Measurements from ENCODE around the gene LRRC23.

Gene LRRC23

DNA sequence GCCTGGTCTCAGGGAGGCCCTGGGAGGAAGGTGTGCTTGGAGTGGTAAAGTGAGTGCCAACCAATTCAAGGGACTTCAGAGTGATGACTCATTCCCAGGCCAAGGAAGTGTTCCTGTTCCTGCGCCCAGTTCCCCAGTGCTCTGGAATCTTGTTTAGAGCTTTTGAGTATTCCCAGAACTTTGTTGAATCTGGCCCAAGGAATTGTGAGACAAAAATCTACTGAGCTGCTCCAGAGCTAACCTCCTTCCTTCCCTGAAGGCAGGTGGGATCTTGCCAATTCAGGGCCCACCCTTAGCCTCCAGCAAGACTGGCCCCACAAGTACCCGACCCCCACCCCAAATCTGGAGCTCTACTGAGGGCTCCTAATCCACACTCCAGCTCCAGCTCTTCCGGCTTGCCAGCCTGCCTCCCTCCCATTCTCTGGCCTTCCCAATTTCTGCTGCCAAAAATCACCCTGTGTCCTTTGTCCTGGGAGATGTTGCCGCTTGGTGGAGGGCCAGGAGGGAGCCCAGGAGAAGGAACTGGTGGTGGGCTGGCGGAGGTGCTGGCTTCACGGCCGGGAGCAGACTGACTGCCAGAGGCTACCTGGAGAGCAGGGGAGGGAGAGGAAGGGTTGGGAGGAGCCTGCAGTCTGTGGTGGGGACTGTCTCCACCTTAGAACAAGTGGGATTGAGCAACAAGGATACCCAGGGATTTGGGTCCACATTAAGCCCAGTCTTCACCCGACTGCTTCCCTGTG, 21.1 kb downstream of the LRRC23 start:
- H3K27ac Mint-ChIP-seq: no peak overlapping the region
- ATAC-seq (no peak), DNase-seq (peak in 1 of 2 donors; percentile 10)
- no peaks in the 10 kb centered on the region for H3K9me3 Mint-ChIP-seq
- H3K4me3 Mint-ChIP-seq: peak overlapping the region in 1 of 2 donors; percentile 91
- no peaks in the 10 kb centered on the region for H3K27me3 Mint-ChIP-seq
- H3K4me1 Mint-ChIP-seq: peaks cover 78% of the 10 kb centered on the region

- H3K9me3 Mint-ChIP-seq: no peaks in the 10 kb centered on the region
- ATAC-seq: peak; percentile 56
- DNase-seq: peak in 1 of 2 donors; percentile 50
- peaks cover 82% of the 10 kb centered on the region for H3K4me1 Mint-ChIP-seq
- H3K4me3 Mint-ChIP-seq: peak within 1 kb of the TSS; percentile 95 to 97
- peak within 1 kb of the TSS; percentile 96 to 98 for H3K27ac Mint-ChIP-seq
- no peaks in the 10 kb centered on the region for H3K27me3 Mint-ChIP-seq
These were observed 22.9 kb downstream of the LRRC23 start, which contains the start of gene ATN1 for GRCh38 chr12:6927379-6928021. ATN1 (plus strand) TSS chr12:6927959; CDS start chr12:6934002, 6,043 bp downstream.

- H3K27ac Mint-ChIP-seq: peak overlapping the region; percentile 96 to 97
- H3K4me3 Mint-ChIP-seq: peak overlapping the region; percentile 95 to 97
- H3K9me3 Mint-ChIP-seq: no peaks in the 10 kb centered on the region
- DNase-seq: peak in 1 of 2 donors; percentile 19
- H3K27me3 Mint-ChIP-seq: no peaks in the 10 kb centered on the region
- peak; percentile 22 for ATAC-seq
- H3K4me1 Mint-ChIP-seq: peaks cover 82% of the 10 kb centered on the region
These were observed 23.5 kb downstream of the LRRC23 start for GRCh38 chr12:6928022-6928702.

DNA sequence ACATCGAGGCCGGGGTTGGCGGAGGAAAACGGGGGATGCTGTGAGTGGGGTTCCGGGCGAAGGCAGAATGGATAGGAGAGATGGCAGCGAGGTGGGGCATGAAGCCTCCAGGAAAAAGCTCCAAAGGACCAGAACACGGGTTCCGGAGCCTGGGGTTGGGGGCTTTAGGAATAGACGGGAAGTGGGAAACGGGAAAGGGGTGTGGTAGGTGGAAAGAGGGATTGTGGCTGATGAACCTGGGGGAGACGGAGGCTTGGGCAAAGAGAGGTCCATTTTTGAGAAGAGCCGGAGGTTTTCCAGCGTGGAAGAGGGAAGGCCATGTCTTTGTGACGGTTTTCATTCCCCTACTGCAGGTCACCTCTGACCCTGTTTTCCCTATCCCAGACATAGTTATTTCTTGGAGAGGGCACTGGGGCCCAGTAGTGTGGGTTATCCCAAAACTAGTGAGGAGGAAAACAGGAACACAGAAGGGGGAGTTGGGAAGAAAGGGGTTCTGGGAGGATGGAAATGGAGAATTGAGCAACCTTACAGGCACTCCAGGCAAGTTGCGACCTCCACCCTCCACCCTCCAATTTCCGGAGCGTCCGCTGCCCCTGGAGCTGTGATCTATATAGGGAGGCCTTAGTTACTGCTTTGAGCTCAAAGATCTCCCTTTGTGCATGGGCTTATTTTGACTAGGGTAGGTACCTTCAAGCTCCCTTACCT, 24.2 kb downstream of the LRRC23 start:
- peak overlapping the region; percentile 96 to 97 for H3K27ac Mint-ChIP-seq
- H3K4me1 Mint-ChIP-seq: peaks cover 84% of the 10 kb centered on the region
- H3K27me3 Mint-ChIP-seq: no peaks in the 10 kb centered on the region
- DNase-seq (no peak), ATAC-seq (no peak)
- no peaks in the 10 kb centered on the region for H3K9me3 Mint-ChIP-seq
- H3K4me3 Mint-ChIP-seq: peak overlapping the region; percentile 95 to 97

GRCh38 chr12:6929466-6930452, 25.1 kb downstream of the LRRC23 start:
- H3K4me3 Mint-ChIP-seq: peak overlapping the region; percentile 59 to 95
- peak overlapping the region; percentile 52 to 87 for H3K27ac Mint-ChIP-seq
- H3K4me1 Mint-ChIP-seq: peaks cover 84% of the 10 kb centered on the region
- ATAC-seq (no peak), DNase-seq (no peak)
- H3K9me3 Mint-ChIP-seq: no peaks in the 10 kb centered on the region
- no peaks in the 10 kb centered on the region for H3K27me3 Mint-ChIP-seq

GRCh38 chr12:6932766-6933165, 28.1 kb downstream of the LRRC23 start:
- Mint-ChIP-seq H3K4me3 (no peak overlapping the region), H3K4me1 (peaks cover 84% of the 10 kb centered on the region), H3K27me3 (no peaks in the 10 kb centered on the region), H3K27ac (no peak overlapping the region), H3K9me3 (no peaks in the 10 kb centered on the region)
- DNase-seq: no peak
- ATAC-seq: no peak

GRCh38 chr12:6934110-6934509, 29.5 kb downstream of the LRRC23 start:
- Mint-ChIP-seq H3K27me3 (no peaks in the 10 kb centered on the region), H3K4me1 (peaks cover 89% of the 10 kb centered on the region), H3K4me3 (no peak overlapping the region), H3K9me3 (no peaks in the 10 kb centered on the region), H3K27ac (peak overlapping the region in 1 of 2 donors; percentile 18)
- DNase-seq: no peak
- ATAC-seq: no peak

- no peak for DNase-seq
- H3K9me3 Mint-ChIP-seq: no peaks in the 10 kb centered on the region
- H3K4me3 Mint-ChIP-seq: peak overlapping the region; percentile 87 to 96
- H3K27ac Mint-ChIP-seq: peak overlapping the region; percentile 97 to 98
- no peak for ATAC-seq
- no peaks in the 10 kb centered on the region for H3K27me3 Mint-ChIP-seq
- H3K4me1 Mint-ChIP-seq: peaks cover 85% of the 10 kb centered on the region
These were observed 31.0 kb downstream of the LRRC23 start for GRCh38 chr12:6935371-6936193.

- no peak for ATAC-seq
- peak overlapping the region; percentile 87 to 96 for H3K4me3 Mint-ChIP-seq
- H3K27ac Mint-ChIP-seq: peak overlapping the region; percentile 97 to 98
- no peaks in the 10 kb centered on the region for H3K27me3 Mint-ChIP-seq
- peaks cover 86% of the 10 kb centered on the region for H3K4me1 Mint-ChIP-seq
- H3K9me3 Mint-ChIP-seq: no peaks in the 10 kb centered on the region
- DNase-seq: no peak
These were observed 31.6 kb downstream of the LRRC23 start for GRCh38 chr12:6936194-6936635.

DNA sequence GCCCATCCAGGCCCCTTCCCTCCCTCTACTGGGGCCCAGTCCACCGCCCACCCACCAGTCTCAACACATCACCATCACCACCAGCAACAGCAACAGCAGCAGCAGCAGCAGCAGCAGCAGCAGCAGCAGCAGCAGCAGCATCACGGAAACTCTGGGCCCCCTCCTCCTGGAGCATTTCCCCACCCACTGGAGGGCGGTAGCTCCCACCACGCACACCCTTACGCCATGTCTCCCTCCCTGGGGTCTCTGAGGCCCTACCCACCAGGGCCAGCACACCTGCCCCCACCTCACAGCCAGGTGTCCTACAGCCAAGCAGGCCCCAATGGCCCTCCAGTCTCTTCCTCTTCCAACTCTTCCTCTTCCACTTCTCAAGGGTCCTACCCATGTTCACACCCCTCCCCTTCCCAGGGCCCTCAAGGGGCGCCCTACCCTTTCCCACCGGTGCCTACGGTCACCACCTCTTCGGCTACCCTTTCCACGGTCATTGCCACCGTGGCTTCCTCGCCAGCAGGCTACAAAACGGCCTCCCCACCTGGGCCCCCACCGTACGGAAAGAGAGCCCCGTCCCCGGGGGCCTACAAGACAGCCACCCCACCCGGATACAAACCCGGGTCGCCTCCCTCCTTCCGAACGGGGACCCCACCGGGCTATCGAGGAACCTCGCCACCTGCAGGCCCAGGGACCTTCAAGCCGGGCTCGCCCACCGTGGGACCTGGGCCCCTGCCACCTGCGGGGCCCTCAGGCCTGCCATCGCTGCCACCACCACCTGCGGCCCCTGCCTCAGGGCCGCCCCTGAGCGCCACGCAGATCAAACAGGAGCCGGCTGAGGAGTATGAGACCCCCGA, 32.2 kb downstream of the LRRC23 start:
- no peaks in the 10 kb centered on the region for H3K27me3 Mint-ChIP-seq

DNA sequence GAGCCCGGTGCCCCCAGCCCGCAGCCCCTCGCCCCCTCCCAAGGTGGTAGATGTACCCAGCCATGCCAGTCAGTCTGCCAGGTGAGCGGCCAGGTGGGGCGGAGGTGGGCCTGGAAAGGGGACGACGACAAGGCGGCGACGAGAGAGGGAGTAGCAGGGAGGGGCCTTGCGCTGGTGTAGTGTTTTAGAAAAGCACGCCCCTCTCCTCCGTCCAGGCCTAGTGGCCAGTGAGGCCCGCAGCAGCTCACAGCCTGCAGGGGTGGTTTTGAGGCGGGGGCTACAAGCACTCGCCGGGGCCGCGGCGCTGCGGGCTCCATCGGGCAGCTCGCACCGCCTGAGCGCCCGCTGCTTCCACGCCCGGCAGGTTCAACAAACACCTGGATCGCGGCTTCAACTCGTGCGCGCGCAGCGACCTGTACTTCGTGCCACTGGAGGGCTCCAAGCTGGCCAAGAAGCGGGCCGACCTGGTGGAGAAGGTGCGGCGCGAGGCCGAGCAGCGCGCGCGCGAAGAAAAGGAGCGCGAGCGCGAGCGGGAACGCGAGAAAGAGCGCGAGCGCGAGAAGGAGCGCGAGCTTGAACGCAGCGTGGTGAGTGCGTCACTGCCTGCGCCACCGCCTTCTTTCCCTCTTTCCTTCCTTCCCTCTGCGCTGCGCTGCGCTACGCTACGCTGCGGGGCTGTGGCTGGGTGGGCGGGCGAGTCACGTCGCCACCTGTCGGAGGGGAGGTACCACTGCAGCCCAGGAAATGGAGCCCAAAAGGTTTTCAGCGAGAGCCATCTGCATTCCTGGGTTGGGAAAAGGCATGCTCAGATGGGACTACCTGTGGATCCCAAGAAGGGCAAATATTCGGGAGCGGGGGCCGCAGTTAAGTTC, 33.1 kb downstream of the LRRC23 start:
- Mint-ChIP-seq H3K4me1 (peaks cover 85% of the 10 kb centered on the region), H3K27me3 (no peaks in the 10 kb centered on the region), H3K4me3 (peak overlapping the region; percentile 87 to 96), H3K27ac (peak overlapping the region; percentile 97 to 98), H3K9me3 (no peaks in the 10 kb centered on the region)
- DNase-seq: peak; percentile 92 to 96
- ATAC-seq: peak; percentile 93

More for the DNA sequence above, 32.2 kb downstream of the LRRC23 start:
- peaks cover 86% of the 10 kb centered on the region for H3K4me1 Mint-ChIP-seq
- ATAC-seq: peak; percentile 56
- peak overlapping the region; percentile 87 to 96 for H3K4me3 Mint-ChIP-seq
- no peaks in the 10 kb centered on the region for H3K9me3 Mint-ChIP-seq
- peak; percentile 55 to 77 for DNase-seq
- H3K27ac Mint-ChIP-seq: peak overlapping the region; percentile 97 to 98

Measured in stimulated activated naive CD8-positive, alpha-beta T cell treated with anti-CD3 and anti-CD28 coated beads, Interleukin-15, amount 100 ng/mL, for 72 hours (primary cell).